Bronchus fibroblast of lung (primary cell): ENCODE measurements around the gene CD3D. TPM values are rescaled to one million over a fixed set of nuclear protein-coding genes. Genes with fewer than 3 reads are reported as not detected.

Experiments used
- total RNA-seq: library from RNA; depleted of rRNA; stranded (reverse); fragments of >200 nt; gene quantifications from 2 replicates; pipeline ENCODE4 v1.2.3, GENCODE V29; 2015

The CD3D gene
- not detected in 2 replicates for total RNA-seq

DNA sequence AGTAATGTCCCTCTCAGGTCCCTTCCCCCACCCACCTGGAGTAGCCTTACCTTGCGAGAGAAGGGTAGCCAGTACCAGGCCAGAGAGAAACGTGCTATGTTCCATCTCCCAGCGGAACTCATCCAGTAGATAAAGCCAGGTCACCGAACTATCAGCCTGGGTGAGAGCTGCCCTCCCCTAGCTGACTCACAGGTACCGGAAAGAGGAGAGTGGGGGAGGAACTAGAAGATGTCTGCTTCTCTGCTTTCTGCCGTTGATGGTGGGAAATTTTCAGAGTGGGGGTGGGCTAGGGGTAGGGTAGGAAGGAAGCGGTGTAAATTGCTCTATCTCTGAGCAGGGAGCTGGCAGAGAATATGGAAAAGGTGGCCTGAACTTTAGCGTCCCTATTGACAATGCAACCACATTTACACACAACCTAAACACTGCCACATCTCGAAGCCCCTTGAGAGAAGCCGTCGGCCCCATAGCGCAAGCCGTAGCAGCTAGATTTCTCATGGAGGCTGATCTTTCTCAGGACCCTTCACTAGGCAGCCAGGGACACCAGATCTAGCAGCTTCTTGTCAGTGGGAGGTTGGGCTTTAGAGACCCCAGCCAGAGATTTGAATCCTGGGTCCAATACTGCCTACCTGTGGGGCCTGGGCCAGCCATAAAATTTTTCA, at the start of gene CD3D:
TSS of gene CD3D (minus strand) at position 203 of the 659 bp plus-strand sequence. CDS start at position 105, 98 bp downstream.

DNA sequence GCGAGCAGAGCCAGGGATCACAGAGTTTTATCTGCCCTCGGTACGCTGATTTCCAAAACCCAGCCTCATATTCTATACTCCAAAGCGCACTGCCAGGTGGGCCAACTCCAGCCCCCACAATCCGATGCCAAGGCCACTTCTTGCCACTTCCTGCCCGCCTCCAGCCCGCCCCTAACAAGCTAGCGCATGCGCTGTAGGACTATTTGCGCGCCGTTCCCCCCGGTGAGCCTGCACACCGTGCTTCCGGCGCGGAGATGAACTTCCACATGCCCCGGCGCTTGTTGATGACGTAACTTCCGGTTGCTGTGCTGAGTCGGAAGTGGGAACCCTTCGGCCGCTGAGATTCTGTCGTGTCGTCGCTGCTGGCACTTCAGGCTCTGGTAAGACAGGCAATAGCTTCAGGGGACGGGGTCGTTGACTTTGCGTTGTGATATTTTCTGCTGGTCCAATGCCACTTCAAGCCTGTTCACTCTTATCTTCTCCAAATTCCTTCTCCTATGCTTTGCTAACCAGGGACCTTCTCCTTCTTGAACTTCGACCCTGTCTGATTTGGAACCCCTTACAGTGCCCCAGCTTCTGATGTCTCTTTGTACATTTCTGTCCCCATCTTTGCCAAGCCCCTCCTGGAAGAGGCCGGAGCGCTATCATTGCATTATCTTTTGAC, 16.9 kb upstream of the CD3D start, which contains the start of gene UBE4A:
TSS of gene UBE4A (plus strand) at position 306 of the 664 bp plus-strand sequence. CDS start 5,481 bp downstream, outside the sequence.

DNA sequence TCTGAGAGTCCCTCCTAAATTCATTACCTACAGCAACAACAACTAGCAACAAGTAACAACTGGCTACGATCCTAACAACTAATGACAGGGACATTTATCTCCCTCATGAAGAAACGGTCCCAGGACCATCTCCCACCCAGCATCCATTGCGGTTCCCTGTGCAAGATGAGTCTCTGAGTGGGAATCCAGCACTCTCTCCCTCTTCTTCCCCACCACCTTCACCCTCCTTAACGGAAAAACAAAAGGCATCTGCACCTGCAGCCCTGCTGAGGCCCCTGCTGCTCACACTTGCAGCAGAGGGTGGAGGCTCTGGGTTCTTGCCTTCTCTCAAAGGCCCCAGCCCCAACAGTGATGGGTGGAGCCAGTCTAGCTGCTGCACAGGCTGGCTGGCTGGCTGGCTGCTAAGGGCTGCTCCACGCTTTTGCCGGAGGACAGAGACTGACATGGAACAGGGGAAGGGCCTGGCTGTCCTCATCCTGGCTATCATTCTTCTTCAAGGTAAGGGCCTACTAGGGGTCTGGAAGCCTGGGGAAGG, 1.5 kb upstream of the CD3D start, which contains the start of gene CD3G:
TSS of gene CD3G (plus strand) at position 364 of the 535 bp plus-strand sequence. CDS start at position 444, 80 bp downstream.

GRCh38 chr11:118304568-118305248, 37.8 kb downstream of the CD3D start, which contains the start of gene CD3E:
Gene CD3E, plus strand, starts transcription at chr11:118304730. Its CDS starts 223 bp downstream, at chr11:118304953.

Other genes with a start within 250 kb of the CD3D start
- gene SCN4B, start 189.9 kb downstream of the CD3D start, total RNA-seq, result 0.30 and 0.34 TPM in 2 replicates
- gene SCN2B, start 166.1 kb downstream of the CD3D start, total RNA-seq, result 0.15 and 0.17 TPM in 2 replicates
- gene JAML, start 117.7 kb downstream of the CD3D start, total RNA-seq, result not detected in 2 replicates
- gene MPZL3, start 90.3 kb downstream of the CD3D start, total RNA-seq, result 0.30 and 0.34 TPM in 2 replicates
- not detected in 2 replicates for gene MPZL2, start 78.4 kb downstream of the CD3D start, total RNA-seq
- gene CD3E, start 38.0 kb downstream of the CD3D start, total RNA-seq, result not detected in 2 replicates
- gene CD3G, start 1.6 kb upstream of the CD3D start, total RNA-seq, result not detected in 2 replicates
- 31.7 and 33.5 TPM in 2 replicates for gene UBE4A, start 16.9 kb upstream of the CD3D start, total RNA-seq
- 56.2 and 62.9 TPM in 2 replicates for gene ATP5MG, start 58.9 kb upstream of the CD3D start, total RNA-seq
- gene KMT2A, start 93.8 kb upstream of the CD3D start, total RNA-seq, result 10.1 and 13.6 TPM in 2 replicates
- 1.0 TPM in 1 of 2 replicates, not detected in the other for gene TTC36, start 184.8 kb upstream of the CD3D start, total RNA-seq
- 21.4 and 23.0 TPM in 2 replicates for gene TMEM25, start 188.5 kb upstream of the CD3D start, total RNA-seq
- 28.1 and 29.3 TPM in 2 replicates for gene IFT46, start 223.2 kb upstream of the CD3D start, total RNA-seq
- 130 and 141 TPM in 2 replicates for gene ARCN1, start 229.7 kb upstream of the CD3D start, total RNA-seq